T-helper 9 cell (primary cell): ENCODE results near the gene GLP1R.
"Not testable (repeated sequence)": the region's sequence is repeated elsewhere in the genome, so short reads cannot be mapped to it uniquely, and the experiment has no call there.

ENCODE experiments used
- DNase-seq: peaks from one replicate; pipeline ENCODE4 v3.0.0-alpha.2; 2020

The GLP1R gene

DNA sequence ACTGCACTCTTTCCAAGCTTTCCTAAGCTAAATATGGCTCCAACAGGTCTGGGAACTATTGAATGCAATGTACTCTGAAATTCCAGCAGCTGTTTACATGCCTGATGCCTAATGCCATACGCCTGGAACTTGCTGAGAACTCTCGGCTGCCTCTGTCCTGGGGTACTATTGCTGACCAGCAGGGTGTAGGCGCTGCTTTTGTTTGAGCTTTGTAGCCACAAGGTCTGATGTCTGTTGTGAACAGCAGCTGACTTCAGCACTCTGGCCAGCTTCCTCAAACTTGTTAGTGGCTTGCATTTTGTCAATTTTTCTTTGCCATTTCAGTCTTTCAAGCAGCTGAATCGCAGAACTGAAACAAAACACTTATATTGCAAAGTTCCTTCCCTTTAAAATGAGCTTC is 39.8 kb downstream of the GLP1R start:
- DNase-seq: no peak

DNA sequence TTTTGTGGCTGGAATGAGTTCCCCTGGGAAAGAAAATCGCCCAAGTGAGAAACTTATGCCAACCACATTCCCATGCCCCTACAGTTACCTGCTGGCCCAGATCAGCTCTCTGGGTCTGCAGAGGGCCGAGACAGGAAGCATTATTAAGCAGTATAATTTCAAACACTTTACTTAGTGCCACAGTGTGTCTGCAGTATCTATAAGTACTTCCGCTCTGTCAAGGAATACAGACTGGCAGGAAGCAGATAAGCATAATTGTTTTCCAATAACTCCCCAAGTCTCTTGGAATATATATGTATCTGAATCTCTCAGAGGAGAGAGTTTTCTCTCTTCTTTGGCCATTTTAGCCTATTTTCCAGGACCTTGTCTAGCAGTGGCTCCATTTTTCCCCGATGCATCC is 41.5 kb downstream of the GLP1R start:
- DNase-seq: no peak

DNA sequence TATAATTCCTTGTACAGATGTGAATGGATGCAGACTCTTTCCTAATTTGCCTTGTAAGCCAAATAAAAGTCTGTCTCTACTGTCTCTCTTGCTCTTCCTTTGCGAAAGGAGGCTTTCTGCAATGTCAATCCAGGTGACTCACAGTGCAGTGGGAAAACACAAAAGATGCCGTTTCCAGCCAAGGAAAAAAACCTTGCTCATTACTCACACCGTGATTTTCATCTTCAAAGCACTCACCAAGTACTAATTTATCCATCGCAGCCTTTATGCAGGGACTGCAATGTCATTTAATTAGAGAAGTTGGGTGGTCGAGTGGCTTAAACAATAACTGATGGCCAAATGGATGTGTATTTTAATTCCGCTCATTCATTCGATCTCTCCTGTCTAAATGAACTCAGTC is 42.6 kb downstream of the GLP1R start:
- DNase-seq: no peak

DNA sequence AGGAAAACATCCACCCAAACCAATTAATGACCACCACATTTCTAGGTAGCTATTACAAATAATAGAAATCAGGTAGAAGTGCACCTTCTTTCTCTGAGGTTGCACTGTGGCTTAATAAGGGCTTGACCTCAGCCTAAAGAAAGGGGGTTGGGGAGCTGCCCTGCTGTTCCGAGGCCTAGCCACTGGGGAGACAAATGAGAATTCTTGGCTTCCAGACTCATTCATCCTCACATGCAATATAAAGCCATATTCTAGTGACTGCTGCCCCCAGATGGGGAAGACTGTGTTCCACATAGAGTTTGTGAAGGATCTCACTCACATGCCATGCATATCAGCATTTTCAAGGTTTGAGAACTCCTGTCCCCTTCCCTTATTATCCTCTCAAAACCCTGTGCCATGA is 43.5 kb downstream of the GLP1R start:
- no peak for DNase-seq

DNA sequence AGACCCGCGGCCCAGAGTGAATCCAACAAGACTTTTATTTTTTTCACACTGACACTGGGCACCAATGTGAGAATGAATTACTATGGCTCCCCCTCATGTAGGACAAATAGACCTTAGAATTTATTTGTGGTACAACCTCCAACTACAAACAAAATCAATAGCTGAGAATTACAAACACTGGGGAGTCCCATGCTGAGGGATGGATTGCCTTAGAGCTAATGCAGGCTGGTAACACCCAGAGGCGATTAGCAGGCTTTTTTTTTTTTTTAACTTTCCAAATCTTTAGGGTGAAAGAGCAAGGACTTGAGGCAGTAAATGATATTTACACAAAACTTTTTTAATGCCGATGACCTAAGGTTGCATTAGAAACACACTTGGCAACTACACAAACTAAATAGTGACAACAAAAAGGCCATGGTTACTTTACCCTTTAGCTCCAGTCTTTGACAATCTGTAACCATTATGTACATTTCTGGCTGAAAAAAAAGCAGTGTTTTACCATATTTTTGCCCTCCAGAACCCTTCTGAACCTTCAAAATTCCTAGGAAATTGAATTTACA is 44.6 kb downstream of the GLP1R start:
- no peak for DNase-seq

GRCh38 chr6:39095578-39095977 is 47.0 kb downstream of the GLP1R start:
- DNase-seq: no peak

GRCh38 chr6:39100358-39100757 is 51.8 kb downstream of the GLP1R start:
- no peak for DNase-seq

- DNase-seq: no peak
These were observed 53.7 kb downstream of the GLP1R start for GRCh38 chr6:39102071-39102820.

- no peak for DNase-seq
These were observed 54.2 kb downstream of the GLP1R start for GRCh38 chr6:39102821-39103136.

GRCh38 chr6:39104528-39104927 is 55.9 kb downstream of the GLP1R start:
- DNase-seq: no peak

GRCh38 chr6:39107034-39107433 is 58.5 kb downstream of the GLP1R start:
- DNase-seq: no peak

DNA sequence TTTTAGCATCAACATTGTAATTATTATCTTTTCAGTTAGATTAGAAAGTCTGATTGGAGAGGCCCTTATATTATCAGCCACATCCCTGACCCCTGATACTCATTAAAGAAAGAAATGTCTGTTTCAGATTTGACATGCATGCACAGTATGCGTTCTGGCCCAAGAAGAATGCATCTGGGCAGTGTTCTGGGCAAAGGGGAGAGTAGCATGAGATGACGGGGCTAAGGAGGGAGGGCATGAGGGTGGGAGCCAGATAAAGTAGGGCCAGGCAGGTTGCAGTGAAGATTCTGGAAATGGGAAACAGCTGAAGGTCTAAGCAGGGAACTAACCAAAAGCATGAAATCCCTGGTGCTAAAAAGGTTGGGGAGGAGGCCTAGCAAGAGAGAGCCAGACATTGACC is 59.1 kb downstream of the GLP1R start:
- DNase-seq: no peak

- DNase-seq: no peak
These were observed 59.7 kb downstream of the GLP1R start for GRCh38 chr6:39108041-39108839.

DNA sequence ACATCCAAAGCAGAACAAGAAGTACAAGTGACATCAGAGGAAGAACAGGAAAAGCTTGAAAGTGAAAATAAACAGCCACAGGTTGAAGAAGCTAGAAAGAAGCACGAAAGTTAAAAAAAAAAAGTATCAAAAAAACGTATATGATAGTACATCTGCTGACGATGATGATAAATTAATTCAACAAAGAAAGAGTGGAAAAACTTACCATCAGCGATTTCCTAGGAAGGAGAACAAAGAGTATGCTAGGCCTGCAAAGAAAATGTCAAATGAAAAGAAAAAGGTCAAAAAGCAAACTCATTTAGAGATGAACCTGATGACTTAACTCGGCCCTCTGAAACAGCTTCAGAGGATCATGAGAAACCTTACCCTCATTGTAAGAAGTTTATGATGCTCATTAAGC is 62.7 kb downstream of the GLP1R start:
- DNase-seq: no peak

DNA sequence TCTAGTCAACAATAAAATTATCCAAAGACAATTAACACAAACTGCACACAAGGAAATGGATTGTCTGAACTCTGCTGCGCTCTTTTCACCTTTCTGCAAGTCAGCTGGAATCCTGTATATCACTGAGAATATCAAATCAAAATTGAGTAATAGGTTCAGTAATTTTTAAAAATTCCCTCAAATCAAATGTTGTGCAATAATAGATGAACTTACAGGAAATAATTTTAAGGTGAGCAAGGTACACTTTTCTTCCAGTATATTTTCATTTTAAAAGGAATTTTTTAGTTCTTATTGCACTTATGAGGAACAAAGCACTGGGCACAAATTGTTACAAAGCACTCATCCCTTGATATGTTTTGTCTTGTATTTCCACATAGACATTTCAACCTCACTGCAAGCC is 65.2 kb downstream of the GLP1R start:
- no peak for DNase-seq

DNA sequence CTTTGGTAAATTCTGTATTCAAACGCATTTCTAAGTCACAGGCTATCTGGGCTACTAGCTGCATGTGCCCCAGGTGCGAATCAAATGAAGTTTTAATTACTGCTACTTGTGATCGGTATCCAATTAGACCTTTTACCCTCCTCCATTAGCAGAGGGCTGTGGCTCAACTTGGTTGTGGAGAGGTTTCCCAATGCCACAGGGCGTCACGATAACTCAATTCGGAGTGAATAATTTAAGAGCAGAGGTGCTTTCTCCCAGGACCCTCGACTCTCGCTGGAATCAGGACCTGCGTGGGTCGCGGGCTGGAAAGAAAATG is 65.8 kb downstream of the GLP1R start:
- DNase-seq: no peak

DNA sequence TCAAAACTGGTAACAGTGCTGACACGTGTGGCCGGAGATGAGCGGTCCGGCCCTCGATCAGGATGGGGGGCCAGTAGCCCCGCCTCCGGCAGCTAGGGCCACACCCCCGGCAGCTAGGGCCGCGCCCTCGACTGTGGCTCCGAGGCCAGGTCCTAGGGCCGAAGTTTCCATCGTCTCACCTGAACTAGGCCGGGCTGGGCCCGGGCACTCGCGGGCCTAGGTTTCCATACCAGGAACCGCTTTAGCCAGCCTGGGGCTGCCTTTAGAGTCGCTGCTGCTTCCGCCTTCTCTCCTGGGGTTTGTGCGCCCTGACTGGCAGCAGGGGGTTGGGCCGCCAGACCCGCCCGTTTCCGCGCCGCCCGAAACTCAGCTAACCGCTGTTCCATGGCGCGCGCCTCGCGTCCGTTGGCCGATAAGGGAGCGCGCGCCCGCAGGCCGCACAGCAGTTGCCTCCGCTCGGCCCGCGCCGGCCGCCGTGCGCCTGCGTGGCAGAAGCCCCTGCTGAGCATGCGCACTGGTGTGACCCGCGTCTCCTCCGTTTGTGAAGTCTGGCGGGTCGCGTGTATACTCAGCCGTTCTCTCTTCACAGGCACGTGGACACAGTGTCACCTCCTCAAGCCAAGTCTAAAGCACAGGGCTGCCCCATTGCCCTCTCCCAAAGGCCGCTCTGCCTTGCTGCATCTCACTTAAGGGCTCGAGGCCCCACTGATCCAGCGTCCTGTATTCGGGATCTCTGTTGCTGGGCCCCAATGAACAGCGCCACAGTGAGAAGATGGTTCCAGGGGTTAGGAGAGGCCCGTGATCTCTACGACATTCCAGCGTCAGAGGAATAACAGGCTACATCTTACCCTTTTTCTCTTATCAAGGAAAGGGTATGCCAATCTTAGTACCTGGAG is 66.4 kb downstream of the GLP1R start, which contains the start of gene SAYSD1:
TSS of gene SAYSD1 (minus strand) at position 483 of the 896 bp plus-strand sequence. CDS start at position 386, 97 bp downstream.
- peak; percentile 85 for DNase-seq

- no peak for DNase-seq
These were observed 70.3 kb downstream of the GLP1R start for GRCh38 chr6:39118921-39119320.

DNA sequence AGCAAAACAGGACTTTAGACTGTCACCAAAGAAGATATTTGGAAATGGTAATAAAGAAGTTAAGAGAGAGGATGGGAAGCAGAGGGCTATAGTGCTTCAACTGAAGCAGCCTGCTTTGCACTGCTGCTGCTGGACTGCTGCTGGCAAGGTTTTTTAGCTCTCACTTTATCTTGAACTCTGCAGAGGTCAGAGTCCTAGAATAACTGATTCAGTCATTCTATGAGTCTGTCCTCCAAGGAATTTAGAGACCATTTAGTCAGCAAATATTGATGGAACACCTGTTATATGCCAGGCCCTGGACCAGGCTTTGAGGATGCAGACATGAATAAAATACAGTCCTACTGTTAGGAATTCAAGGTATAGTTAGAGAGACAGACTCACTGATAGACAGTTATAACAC is 75.5 kb downstream of the GLP1R start:
- no peak for DNase-seq

- DNase-seq: no peak
These were observed 79.5 kb downstream of the GLP1R start for GRCh38 chr6:39128106-39128505.

- DNase-seq: no peak
These were observed 80.3 kb downstream of the GLP1R start for GRCh38 chr6:39128832-39129231.

- no peak for DNase-seq
These were observed 82.1 kb downstream of the GLP1R start for GRCh38 chr6:39130691-39131090.

DNA sequence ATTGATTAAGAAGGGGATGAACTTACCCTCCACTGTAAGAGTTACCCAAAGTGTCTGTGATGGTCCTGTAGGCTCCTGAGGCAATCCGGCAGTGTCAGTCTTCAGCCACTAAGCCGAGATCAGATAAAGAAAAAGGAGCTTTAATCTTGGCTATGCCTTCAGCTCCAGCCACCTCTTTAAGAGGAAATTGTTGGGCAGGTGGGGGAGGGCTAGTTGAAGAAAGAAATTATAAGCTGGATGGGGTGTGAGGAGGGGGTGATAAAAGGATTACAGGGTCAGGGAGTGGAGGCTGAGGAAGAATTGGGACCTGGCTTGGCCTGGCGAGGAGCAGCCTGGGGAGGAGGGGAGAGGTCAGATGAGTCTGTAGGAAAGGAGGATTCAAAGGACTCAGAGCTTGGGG is 86.2 kb downstream of the GLP1R start:
- DNase-seq: not testable (repeated sequence)
